GM13976 (cell line): Measurements from ENCODE around the gene CHD3.

ENCODE experiments used
- DNase-seq: peaks from one replicate; pipeline ENCODE4 v3.0.0; 2012; ENCODE audit warnings: low spot score
- CTCF ChIP-seq: IDR thresholded peaks from 2 replicates; pipeline ENCODE4 v1.5.1; 2012; ENCODE audit warnings: borderline replicate concordance, mild to moderate bottlenecking; ENCODE audit not compliant: insufficient read depth; ENCODE audit errors: extremely low read depth, missing control alignments, control extremely low read depth
- in situ Hi-C: fragments of 300-500 bp; cut with MboI; formaldehyde crosslinking; loops from one replicate; pipeline ENCODE4 v1.12.0; 2022; ENCODE audit warnings: low sequenced_read_pairs, mixed read lengths, inconsistent platforms; ENCODE audit not compliant: unreplicated experiment

The CHD3 gene

DNA sequence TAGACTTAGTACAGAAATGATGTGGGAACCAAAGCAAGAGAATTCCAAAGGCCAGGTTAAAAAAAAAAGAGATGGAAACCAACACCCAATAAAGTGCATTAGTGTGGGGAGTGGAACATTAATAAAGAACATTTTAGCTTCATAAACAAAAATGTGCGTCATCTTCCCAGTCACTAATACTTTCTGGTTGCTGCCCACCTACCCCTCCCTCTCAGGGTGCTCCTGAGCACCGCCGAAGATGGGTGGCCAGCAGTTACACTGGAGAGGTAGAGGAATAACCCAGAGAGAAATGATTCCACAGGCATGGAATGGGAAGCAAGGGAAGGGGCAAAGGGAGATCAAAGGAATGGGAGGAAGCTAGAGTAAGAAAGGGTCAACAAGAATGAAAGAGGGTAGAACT lies 6.0 kb upstream of the CHD3 start:
- in situ Hi-C loops = no loop called here
- DNase-seq = no peak

DNA sequence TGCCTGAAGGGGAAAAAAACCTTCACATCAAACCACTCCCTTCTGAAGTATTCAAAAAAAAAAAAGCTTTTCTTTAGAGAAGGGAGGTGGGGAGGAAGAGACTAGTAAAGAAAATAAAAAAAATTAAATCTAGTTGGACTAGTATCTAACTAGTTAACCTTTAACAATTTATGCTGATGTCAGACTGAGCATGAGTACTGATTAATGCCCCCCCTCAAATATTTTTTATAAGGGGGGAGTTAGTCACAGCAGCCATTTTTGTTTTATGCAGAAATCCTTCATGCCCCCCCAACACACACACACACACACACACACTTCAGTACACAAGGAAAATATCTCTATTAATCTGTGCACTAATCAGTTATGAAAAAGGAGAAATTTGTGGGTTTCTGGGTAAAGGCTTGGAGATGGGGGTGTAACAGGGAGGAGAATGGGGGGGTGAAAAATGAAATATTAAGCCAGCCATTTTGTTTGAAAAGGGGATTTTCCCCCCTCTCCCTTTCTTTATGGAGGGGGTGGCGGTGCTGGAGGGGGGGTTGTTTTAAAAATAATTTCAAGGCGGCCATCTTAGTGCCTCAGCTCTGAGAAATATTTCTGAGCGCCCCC lies 4.7 kb upstream of the CHD3 start:
- in situ Hi-C loops = no loop called here

More for the DNA sequence above, 6.0 kb upstream of the CHD3 start:
- TF ChIP-seq CTCF = no peak

DNA sequence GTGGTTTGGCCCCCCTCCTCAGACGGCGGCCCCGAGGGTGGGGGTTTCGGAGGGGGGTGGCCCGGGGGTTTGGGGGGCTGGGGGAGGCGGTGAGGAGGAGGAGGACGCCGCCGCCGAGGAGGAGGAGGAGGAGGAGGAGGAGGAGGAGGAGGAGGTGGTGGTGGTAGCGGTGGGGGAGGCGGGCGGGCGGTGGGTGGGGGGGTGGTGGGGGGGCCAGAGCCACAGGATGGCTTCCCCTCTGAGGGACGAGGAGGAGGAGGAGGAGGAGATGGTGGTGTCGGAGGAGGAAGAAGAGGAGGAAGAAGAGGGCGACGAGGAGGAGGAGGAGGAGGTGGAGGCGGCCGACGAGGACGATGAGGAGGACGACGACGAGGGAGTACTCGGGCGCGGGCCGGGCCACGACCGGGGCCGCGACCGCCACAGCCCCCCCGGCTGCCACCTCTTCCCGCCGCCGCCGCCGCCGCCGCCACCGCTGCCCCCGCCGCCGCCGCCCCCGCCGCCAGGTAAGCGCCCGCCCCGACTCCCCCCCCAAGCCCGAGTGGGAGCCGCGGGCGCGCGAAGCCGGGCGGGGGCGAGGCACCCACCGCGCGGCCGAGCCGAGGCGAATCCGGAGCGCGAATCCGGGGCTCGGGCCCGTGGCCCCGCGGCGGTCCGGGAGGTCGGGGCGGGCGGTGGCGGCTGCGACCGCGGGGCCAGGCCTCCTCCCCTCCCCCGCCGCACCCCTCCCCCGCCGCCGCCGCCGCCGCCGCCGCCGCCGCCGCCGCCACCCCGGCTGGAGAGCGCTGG lies 3.8 kb upstream of the CHD3 start:
- peak; percentile 44 for DNase-seq
- no peak for TF ChIP-seq CTCF

More for the DNA sequence above, 4.7 kb upstream of the CHD3 start:
- DNase-seq = peak; percentile 63
- no peak for TF ChIP-seq CTCF

GRCh38 chr17:7885367-7886226 lies 3.0 kb upstream of the CHD3 start:
- TF ChIP-seq CTCF = peak; percentile 11
- DNase-seq = peak; percentile 79
- in situ Hi-C loops = no loop called here

More for the DNA sequence above, 3.8 kb upstream of the CHD3 start:
- in situ Hi-C loops = no loop called here

GRCh38 chr17:7886227-7887037 lies 2.2 kb upstream of the CHD3 start:
- in situ Hi-C loops = no loop called here
- DNase-seq = peak; percentile 54
- TF ChIP-seq CTCF = no peak
